Measurements from ENCODE around the gene SFT2D3.

SFT2D3 gene, protein sequence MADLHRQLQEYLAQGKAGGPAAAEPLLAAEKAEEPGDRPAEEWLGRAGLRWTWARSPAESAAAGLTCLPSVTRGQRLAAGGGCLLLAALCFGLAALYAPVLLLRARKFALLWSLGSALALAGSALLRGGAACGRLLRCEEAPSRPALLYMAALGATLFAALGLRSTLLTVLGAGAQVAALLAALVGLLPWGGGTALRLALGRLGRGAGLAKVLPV

DNA sequence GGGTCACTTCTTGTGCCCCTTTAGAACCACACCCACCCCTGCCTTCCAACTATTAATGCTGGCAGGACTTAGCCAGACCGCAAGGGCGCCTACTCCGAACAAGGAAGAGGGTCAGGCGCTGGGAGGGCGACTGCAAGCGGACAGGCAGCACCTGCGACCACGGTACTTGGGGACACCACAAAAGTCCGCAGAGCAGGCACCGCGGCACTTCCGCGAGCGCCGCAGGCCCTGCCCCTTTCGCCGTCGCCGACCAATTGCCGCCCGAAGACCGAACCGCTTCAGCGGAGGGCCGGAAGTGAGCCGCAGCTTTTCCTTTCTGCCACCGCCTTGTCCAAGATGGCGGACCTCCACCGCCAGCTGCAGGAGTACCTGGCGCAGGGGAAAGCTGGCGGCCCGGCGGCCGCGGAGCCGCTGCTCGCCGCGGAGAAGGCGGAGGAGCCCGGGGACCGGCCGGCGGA is at the start of gene SFT2D3:
Gene SFT2D3, plus strand, starts transcription at position 305 of the 458 bp plus-strand sequence. Its CDS starts 32 bp downstream, at position 337.
- DNase-seq: peak; percentile 89

DNA sequence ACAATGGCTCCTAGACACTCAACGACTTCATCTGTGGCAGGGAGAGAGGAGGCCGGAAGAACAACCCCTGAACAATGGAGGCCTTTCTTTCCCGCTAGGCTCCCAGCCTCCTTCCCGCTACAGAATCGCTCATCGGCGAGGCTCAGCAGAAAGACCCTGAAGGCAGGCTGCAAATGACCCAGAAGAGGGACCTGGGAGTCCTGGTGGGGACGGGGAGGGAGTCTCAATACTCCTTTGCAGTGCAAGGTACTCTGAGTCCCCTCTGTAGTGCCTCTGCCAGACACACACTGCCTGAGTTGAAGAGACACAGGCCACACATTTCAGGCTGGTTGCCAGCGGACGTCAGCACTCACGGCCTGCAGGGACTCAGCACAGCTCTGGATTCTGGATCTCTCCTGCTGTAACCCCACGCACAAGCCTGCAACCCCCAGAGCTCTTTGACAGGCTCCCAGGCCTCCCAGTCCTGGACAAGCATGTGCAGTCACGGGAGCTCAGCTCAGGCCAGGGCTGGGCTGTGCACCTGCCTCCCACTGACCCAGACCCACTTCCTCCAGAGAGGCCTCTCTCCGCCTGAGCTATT is 49.2 kb upstream of the SFT2D3 start:
- no peak for DNase-seq

DNA sequence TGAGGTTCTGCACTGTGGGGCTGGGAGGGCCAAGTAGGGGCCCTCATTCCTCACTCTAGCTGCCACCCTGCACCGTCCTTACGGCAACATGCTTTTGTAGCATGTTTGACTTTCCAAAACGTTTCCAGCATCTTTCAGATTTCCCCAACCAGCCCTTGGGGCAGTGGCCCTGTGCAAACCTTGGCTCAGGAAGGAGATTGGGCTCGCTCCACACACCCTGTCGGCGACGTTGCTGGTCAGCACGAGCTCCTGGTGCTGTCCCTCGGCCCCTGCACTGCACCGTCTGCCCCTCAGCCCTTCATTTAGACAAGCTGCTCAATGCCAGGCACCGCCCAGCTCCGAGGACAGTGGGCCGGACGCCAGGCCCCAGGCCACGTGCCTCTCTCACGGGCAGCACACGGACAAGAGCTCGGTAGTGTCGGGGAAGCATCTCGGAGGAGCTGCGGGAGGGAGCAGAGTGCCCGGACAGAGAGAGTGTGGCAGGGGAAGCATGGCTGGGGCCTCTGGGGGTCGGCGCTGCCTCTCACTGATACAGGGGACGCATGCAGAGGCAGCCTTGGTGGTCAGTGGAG is 48.4 kb upstream of the SFT2D3 start:
- DNase-seq: no peak

DNA sequence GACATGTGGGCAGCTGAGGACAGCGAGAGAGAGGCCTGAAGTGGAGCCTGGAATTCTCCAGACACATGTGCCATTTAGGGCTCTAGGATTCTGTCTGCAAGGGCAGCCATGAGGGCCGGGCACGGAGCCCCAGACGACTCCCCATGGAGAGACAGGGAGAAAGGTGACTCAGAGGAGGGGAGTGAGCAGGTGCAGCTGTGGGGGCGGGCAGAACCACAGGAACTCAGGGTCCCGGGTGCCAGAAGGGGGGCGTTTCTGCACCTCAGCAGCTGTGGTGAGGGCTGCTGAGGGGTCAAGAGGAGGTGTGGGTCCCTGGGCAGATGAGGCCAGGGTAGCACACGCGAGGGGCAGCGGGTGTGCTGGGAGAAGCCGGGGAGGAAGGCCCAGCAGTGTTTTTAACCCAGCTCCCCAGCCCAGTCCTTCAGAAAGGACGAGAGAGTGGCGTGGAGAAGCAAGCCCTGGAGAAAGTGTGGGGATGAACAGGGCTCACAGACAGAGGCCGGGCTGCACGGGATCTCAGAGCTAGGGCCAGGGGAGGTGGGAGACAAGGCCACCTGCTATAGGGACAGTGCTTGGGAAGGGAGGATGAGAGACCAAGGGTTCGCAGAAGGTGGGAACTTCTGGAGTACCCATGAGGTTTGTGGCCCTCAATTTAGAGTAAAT is 47.7 kb upstream of the SFT2D3 start:
- DNase-seq: no peak

DNA sequence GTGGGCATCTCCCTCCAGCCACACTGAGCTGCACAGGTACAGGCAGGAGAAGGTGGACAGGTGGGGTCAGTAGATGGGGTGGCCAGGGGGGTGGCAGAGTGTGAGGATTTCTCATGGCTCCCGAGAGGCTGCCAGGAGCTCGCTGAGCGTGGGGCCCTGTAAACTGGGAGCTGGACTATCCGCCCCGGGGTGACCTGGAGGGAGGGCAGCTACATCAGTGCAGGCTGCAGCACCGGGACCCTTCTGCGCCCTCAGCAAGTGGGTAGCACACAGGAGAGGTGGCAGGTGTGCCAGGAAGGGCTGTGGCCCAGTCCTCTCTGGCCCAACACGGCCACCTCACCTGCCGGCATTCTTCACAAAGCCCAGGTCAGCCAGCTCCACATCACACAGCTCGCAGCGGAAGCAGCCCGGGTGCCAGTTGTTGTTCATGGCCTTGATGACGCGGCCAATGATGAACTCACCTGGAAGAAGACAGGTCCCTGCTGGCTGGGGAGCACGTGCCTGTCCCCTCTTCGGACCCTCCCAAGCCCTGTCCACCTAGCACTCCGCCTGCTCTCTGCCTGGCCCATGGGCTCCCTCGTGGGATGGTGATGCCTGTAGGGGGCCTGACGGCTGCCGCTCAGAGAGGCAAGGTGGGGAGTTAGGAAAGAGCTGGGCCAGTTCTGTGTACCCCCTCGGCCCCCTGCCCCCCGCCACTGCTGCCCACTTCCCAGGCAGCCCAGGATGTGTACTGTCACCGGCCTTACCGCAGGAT is 47.0 kb upstream of the SFT2D3 start:
- no peak for DNase-seq

DNA sequence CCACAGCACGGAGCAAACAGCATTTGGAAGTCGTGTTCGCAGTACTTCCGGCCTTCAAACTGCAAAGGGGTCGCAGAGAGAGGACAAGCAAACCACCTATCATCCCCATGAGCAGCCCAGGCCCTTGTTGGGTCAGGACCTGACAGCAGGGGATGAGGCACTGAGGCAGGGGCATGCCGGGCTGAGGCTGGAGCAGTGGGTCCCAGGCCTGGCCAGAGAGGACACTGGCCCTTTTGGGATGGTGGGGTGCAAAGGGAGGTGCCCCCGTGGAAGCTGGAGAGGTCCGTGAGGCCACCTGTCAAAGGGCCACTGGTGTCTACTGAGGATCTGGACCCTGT is 46.5 kb upstream of the SFT2D3 start:
- DNase-seq: no peak

DNA sequence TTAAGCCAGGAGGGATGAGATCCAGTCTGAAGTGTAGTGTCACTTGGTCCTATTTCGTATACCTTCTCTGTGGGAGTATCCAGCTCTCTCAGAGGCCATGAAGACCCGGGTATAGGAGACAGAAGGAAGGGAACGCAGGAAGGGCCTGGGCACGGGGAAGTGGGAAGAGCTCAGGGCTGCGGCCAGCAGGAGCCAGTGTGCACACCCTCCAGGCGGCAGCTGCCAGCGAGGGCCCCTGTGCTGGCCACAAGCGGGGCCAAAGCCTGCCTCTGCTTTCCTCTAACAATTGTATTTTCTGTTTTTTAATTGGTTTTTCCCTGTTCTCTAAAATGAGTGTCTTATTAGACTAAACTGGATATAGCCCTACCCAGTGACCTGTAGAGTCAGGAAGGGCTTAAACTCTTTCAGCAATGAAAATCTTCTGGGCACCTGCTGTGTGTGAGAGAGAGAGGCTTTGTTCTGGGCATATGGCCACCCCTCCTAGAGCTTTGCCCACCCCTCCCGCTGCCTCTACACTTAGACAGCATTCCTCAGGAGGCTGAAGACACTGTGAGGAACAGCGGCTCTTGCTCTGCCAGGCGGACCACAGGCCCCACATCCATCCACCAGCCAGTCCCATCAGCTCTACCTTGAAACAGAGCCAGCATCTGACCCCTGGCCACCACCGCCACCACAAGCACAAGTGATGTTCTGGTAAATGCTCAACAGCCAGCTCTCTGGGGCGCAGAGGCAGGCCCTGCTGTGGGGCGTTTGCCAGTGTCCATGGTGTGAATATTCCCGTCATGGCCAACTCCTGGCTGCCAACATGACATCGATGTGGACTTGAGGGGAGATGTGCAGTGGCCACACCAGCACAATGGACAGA is 45.9 kb upstream of the SFT2D3 start:
- no peak for DNase-seq

DNA sequence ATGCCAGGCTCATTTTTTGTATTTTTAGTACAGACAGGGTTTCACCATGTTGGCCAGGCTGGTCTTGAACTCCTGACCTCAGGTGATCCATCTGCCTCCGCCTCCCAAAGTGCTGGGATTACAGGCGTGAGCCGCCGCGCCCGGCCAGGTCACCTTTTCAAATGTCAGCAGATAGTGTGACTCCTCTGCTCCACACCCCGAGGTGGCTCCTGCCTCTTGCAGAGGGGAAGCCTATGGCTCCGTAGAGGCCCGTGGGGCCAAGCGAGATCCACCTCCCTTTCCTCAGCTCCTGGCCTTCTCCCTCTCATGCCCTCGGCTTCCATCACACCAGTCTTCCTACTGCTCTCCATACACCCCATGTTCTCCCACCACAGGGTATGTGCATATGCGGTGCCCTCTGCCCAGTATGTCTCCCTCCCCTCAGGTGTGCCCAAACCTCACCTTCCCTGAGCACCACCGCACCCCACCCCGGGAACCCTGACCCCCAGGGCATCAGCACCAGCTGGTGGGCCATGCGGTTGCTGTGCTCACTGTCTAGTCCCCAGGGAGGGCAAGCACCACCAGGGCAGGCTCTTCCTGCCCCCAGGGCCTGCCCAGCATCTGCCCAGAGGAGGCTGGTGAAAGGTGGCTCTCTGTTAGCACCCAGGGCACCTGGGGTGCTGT is 44.6 kb upstream of the SFT2D3 start:
- no peak for DNase-seq

DNA sequence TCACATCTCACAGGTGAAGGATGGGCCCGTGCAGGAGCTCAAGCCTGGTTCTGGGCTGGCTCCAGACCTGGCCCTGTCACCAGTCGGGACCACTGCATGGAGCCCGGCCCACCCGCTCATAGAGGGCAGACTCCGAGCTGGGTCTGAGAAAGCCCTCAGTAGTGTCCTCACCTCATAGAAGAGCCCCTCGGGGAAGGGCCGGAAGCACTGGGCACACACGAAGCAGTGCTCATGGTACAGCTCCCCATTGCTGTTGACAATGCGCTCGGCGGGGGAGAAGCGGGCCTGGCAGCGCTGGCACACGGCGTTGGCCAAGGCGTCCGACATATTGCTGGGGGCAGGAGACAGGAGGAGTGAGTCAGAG is 44.1 kb upstream of the SFT2D3 start:
- no peak for DNase-seq

DNA sequence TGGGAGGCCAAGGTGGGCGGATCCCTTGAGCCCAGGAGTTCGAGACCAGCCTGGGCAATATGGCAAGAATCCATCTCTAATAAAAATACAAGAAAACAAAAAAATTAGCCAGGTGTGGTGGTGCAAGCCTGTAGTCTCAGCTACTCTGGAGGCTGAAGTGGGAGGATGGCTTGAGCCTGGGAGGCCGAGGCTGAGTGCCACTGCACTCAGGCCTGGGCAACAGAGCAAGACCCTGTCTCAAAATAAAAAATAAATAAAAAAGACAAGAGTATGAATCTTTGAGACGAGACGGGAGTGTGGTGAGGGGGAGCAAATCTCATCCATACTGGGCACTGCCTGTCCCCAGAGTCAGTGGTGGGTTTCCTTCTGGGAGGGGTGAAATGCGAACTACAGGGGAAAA is 43.2 kb upstream of the SFT2D3 start:
- no peak for DNase-seq

DNA sequence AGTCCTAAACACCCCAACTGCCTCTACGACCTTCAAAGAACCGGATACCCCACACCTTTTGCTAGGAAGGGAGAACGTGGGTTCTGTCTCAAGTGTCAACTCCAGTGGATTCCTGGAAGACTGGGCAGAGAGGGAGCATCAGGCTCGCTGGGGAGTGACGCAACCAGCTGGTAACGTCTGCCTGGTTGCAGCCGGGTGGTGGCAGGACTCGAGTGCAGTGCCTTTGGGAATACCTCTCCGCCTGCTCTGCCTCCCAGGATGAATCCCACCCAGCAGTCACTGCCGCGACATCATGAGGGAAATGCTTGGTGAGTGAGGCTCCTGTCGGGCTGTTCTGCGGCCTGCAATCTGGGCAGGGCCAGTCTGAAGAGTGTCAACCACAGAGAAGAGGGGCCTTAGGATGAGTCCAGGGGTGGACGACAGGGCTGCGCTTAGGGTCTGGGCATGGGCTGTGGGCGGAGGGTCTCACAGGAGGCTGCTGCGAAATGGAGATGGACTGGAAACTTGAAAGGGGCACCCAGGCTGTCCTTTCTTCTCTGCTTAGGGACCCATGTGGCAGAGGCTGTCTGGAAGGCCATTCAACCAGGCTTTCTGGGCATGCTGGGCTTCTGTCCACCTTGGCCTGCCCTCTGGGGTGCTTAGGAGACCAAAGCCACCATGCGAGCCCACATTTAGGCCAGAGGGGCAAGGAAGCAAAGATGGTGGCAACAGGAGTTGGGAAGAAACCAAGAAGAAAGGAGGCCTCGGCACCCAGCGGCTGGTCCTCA is 42.5 kb upstream of the SFT2D3 start:
- DNase-seq: no peak

DNA sequence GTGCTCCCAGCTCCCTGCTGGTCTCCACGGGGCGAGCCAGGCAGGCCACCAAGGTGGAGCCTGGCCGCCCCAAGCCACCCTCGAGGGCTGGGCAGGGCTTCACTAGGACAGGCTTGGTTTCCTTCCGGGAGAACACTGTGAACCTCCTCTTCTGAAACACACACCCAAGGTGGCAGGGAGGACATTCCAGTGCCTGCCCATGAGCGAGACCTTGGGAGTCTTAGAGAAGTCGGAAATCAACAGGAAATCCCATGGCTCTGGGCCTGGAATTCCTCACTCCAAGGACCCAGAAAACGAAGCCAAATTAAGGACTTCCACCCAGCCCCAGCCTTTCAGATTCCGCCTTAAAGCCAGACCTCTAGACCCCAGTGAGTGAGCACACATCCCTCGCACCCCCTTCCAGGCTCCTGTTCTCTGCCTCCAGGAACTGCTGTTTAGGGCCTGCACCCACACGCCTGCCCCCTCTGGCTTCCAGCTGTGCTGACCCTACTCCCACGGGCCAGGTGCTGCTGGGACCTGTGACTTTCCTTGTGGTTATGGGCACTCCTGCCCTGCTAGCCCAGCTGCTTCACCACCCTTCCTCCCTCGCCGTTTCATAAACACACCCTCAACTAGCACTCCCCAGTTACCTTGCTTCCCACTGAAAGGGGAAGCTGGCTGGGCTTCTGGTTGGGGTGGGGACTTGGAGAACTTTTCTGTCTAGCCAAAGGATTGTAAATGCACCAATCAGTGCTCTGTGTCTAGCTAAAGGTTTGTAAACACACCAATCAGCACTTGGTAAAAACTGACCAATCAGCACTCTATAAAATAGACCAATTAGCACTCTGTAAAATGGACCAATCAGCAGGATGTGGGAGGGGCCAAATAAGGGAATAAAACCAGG is 41.6 kb upstream of the SFT2D3 start:
- no peak for DNase-seq

DNA sequence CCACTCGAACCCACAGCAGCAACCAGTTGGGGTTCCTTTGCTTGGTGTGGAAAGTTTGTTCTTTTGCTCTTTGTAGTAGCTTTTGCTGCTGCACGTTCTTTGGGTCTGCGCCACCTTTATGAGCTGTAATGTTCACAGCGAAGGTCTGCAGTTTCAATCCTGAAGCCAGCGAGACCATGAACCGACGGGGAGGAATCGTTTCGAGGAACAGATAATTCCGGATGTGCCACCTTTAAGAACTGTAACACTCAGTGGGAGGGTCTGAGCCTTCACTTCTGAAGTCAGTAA is 41.1 kb upstream of the SFT2D3 start:
- DNase-seq: no peak

DNA sequence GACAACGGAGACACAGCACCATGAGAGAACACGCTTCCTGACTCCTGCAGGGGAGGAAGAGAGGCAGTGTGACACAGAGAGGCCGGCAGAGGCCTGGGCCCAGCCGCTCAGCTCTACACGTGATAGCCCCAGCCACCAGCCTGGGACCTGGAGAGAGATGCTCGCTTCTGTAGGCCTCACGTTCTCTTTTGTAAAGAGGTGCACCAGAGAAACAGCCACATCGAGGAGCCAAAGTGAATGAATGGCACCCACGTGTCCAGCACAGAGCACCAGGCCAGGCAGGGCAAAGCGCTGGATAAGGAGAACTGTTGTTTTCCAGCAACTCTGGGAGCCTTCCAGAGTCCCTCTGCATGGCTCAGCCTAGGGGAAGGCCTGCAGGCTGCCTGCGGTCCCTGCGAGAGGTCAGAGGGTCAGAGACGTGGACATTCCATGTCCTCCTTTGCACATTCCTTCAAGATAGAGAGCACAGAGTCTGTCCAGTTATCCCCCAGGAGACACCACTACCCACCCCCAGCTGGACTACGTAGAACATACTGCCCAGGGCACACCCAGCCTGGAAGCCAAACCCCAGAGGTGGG is 40.1 kb upstream of the SFT2D3 start:
- DNase-seq: peak; percentile 23

DNA sequence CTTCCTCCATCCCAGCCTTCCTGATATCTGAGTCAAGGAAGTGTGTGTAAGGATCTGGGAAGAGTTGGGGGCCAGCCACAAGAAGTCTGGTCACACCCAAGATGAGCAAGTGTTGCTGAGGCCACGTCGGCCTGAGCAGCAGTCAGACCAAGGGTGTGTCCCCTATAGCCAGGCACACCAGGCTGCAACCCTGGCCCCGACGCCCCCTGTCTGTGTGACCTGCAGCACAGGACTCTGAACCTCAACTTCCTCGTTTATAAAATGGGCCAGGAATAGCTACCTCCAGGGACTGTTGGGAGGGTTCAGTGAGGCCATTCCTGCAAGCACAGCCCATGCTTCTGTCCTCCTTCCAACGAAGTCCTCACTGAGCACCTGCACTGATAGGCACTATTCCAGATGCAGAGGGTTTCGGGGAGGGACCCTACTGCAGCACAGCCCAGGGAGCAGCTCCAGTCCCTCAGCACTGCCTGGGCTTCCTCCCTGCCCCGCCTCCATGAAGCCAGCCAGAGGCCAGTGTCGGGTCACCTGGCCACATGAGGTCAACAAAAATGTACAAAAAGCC is 39.3 kb upstream of the SFT2D3 start:
- no peak for DNase-seq

DNA sequence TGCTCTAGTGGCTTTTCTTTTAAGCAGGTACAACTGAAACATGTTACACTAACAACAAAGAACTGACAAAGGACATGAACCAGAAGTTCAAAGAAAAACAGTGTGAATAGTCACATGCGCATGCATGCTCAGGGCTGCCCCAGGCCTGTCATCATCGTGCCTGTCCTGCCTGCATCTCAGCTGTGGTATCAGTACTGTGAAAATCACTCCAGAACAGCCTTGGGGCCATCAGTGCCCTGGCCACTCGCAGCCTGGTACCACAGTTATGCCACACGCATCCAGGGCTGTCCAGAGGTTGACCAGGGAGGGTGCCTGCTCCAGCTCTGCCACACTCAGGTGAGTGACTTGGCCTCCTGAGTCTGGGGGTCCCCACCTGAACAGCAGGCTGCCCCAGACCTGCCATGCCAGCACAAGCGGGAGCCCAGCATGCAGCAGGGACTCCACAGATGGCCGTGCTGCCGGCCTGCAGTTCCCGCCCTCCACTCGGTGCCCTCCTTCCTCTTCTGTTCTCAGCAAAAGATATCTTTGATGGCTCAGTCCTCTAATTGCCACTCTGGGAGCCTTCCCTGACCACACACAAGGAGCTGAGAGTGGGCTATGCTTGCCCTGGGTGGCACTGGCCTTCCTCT is 38.2 kb upstream of the SFT2D3 start:
- DNase-seq: no peak

DNA sequence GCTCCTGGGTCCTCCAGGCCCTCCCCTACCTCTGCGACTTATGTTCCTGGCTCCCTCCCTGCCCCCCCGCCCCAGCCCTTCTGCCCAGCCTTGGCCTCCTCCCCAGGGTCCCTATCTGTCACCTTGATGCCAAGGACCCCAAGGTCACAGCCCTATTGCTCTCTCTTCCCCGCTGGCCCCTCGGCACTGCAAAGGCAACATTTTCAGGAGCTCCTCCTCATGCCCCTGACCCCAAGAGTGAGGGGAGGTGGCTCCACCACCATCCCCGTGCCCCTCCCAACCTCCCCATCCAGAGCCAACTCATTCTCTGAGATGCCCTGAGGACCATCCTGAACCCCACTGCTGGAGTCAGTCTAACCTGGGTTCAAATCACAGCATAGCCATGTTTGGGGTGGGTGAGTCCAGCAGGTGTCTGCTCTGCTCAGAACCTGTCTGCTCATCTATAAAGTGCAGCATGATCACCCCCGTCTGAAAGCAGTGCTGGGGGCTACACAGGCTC is 37.7 kb upstream of the SFT2D3 start:
- DNase-seq: no peak

DNA sequence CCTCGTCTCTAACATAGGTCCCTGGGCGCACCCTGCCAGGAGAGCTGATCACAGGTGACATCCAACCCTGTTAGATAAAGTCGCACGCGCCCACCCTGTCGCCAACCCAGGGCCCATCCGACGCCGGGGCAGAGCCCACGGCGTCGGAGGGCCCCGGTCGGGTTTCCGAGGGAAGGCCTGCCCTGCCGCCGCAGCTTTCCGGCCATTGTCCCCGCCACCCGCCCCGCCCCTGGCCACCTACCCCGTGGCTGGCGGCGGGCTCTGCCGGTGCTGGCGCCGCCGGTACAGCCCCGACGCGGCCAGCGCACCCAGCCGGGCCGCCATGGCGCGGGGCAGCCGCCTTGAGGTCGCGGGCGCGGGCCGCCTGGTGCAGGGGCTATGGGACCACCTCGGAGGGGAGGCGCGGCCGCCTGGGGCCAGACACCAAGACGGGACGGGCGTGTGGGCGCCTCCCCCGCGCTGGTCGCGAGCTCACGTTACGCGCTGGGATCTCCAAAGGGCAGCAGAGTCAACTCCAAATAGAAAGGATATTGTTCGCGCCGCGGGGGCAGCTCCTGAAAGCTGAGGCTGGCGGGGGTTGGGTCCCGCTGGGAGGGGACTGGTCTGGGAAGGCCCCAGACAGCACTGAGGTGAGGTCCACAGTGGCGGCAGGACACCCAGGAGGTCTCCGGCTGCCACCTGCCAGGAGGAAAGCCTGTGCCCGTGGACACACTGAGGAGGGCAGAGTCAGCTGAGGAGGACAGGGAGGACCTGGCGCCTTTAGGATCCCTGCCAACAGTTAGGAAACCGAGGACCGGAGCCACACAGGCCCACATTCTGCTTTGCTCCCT is 37.0 kb upstream of the SFT2D3 start:
- DNase-seq: no peak
